NCI-H510A (cell line): ENCODE measurements around the gene ACSBG1.

Experiments
- DNase-seq: peaks from one replicate; lab custom pipeline; 2025; lab: John Stamatoyannopoulos, UW

ACSBG1 gene

GRCh38 chr15:78129751-78130287 lies 104.5 kb downstream of the ACSBG1 start:
- DNase-seq, result no peak

DNA sequence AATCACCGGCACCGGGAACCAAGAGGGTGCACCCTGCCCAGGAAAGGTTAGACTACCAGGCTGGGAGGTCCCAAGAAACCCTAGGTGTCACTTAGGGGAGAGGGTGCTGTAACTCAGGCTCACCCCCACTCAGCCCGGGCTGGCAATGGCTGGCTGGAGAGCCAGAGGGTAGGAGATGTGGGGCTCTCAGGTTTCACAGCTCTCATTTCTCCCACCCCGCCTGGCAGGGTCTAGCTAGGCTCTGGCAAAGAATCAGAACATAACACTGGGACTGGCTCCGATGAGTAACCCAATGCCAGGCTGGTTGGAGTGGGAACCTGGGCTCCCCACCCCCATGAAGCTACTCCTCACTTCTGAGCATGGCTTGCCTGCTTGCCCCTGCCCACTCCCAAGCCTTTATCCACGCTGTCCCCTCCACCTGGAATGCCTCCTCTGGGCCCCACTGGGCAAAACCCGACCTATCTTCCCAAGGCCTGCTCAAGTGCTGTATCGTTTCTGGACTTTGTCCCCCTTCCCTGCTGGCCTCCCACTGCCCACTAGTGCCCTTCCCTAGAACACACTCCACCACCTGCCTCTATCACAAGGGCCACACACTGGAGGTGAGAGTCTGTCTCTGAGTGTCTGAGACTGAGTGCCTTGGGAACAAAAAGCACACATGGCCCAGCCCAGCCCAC lies 105.2 kb downstream of the ACSBG1 start:
- no peak for DNase-seq

DNA sequence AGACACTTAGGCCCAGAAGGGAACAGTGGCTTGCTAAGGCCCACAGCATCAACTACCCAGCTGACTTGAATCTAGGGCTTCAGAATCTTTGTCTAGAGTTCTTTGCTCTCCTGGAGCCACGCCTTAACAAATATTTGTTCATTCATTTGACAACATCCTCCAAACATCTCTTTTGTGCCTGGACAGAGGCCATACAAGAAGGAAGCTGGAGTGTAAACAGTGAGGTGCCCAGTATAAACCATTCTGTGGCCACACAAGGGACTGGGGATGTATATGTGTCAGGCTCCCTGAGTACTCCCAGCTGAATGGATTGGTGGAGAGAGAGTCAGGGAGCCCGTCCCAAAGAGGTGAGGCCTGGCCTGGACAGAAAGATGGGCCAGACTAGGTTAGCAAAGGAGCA lies 106.5 kb downstream of the ACSBG1 start:
- no peak for DNase-seq

DNA sequence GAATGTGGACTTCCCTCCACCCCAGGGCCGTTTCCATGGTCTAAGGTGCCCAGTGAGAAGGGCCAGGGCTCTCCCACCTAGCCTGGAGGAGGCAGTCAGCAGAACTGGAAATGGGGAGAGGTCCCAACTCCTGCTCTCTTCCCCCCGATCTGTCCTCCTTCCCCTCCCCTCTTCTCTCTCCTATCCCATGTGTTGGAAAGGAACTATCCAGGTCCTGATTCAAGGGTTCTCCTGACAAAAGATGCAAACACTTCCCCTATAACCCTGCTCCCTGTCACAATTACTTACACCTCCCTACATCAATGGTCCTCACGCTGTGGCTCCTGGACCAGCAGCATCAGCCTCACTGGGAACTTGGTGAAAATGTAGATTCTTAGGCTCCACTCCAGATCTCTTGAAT lies 109.1 kb downstream of the ACSBG1 start:
- no peak for DNase-seq

DNA sequence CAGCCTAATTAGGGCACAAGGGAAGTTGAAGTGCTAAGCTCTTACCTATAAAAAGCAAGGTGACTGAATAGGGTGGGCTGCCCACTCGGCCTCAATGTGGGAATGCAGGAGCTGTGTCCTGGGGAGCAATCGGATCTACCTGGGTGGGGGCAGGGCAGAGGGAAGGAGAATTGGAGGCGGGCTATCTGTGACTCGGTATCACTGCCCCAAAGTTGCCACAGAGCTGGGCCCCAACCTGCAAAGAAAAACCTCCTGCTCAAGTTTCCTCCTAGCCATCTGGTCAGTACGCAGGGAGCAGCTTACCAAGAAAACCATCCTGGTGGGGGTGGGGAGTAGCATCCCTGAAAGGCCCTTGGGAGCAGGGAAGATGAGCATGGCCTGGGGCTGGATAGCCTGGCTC lies 113.8 kb downstream of the ACSBG1 start:
- no peak for DNase-seq
